Heart right ventricle (tissue), 16 donors: ENCODE measurements around the gene NR4A1. TPM values are rescaled to one million over a fixed set of nuclear protein-coding genes. Genes with fewer than 3 reads are reported as not detected.

Source experiments
- ATAC-seq, 8 donors: fragments of 200-7000 bp; cut with Tn5 transposase; one replicate each; pipeline ENCODE4 v1.9.1; 2020; ENCODE audit warnings: mild to moderate bottlenecking in 8 of 8, moderate library complexity in 8 of 8, moderate number of reproducible peaks in 1 of 8
- DNase-seq, 2 donors: peaks; one replicate each; pipeline ENCODE4 v3.0.0-alpha.2; 2020
- H3K27ac ChIP-seq, 10 donors: fragments of 200-600 bp; sonication (generic) in 2 of 10; one replicate each; pipeline versions ENCODE4 v1.5.0 to v1.8.0; 2020 to 2022; ENCODE audit warnings: mild to moderate bottlenecking in 3 of 10
- H3K27me3 ChIP-seq, 7 donors: fragments of 200-600 bp; one replicate each; pipeline ENCODE4 v1.8.0; 2021 to 2022; ENCODE audit warnings: mild to moderate bottlenecking in 2 of 7
- H3K36me3 ChIP-seq, 9 donors: fragments of 200-600 bp; sonication (generic) in 1 of 9; one replicate each; pipeline versions ENCODE4 v1.5.0 to v1.8.0; 2020 to 2022; ENCODE audit warnings: mild to moderate bottlenecking in 2 of 9
- H3K4me1 ChIP-seq, 9 donors: fragments of 200-600 bp; sonication (generic) in 1 of 9; one replicate each; pipeline versions ENCODE4 v1.5.0 to v1.8.0; 2020 to 2022; ENCODE audit warnings: mild to moderate bottlenecking in 4 of 9
- H3K4me3 ChIP-seq, 10 donors: fragments of 200-600 bp; sonication (generic) in 2 of 10; one replicate each; pipeline versions ENCODE4 v1.5.0 to v1.8.0; 2020 to 2022; ENCODE audit warnings: mild to moderate bottlenecking in 7 of 10, moderate library complexity in 2 of 10
- H3K9me3 ChIP-seq, 11 donors: fragments of 200-600 bp in 10 of 11; sonication (generic) in 2 of 11; one replicate each; pipeline versions ENCODE4 v1.5.0 to v1.8.0; 2013 to 2022; ENCODE audit warnings: mild to moderate bottlenecking in 2 of 11, control low read depth in 1 of 11, moderate library complexity in 1 of 11
- WGBS, 2 donors: extraction: QIAGEN DNeasy Blood & Tissue Kit; methylation state at CpG; one replicate each; pipeline ENCODE4 v1.1.7; 2013; ENCODE audit warnings: inconsistent platforms in 1 of 2; 5-methylcytosine and 5-hydroxymethylcytosine counted together
- intact Hi-C, 10 donors: fragments of 100-400 bp; cut with DNase I; formaldehyde crosslinking; loops; one replicate each; pipeline versions ENCODE4 v1.11.1 to v1.14.2; 2022
- polyA plus RNA-seq, 2 donors: library from polyadenylated mRNA; stranded (reverse); fragments of 200-250 nt; gene quantifications; one replicate each; pipeline ENCODE4 v1.2.3, GENCODE V29; 2013
- total RNA-seq, 10 donors: library from RNA; stranded (reverse); fragmentation: NEBNext Ultra II Directional in 3 of 10; extraction: Animal tissue kit (Norgen Biotek cat#: 25700) in 3 of 10; gene quantifications; one replicate each; pipeline versions ENCODE4 v1.2.1 to v1.2.4, GENCODE V29; 2021 to 2023
- TF ChIP-seq, protein P1 (sequence below), 9 donors: fragments of 200-600 bp; sonication (generic) in 2 of 9; IDR thresholded peaks; one replicate each; pipeline versions ENCODE4 v1.5.0 to v1.8.0; 2021 to 2022; ENCODE audit warnings: antibody characterized with exemption in 9 of 9, mild to moderate bottlenecking in 5 of 9, moderate library complexity in 1 of 9
- donor health status: Arrhythmogenic right ventricular cardiomyopathy.
- donor health status: ischemic (EF 13 %, LVEDD 7.1; RV severe dilation, severe dysfunction).
- donor health status: healthy with polysubstance abuse.
- donor health status: DM: no; HTN: yes; CAD: no.
- donor health status: DM: no; HTN: no; CAD: no.
- donor health status: ischemic (EF 25% LVEDD 6.9; RV normal size, moderate dysfunction).
- donor health status: ischemic (EF 25% LVEDD 5.7; RV mildly dilated, moderate dysfunction).
- donor health status: healthy.
- donor health status: DM: yes; HTN: yes; CAD: no.
- donor health status: Ischemic cardiomyopathy.
- donor health status: ischemic (EF 35%, LVEDD 5.7; RV mildly dilated, moderate dysfunction).
- donor health status: nonischemic (EF 11% LVEDD 7.7; RV severe dilation, severe dysfunction).
- donor health status: DM: yes; HTN: yes; CAD: no.
- donor health status: PGD.
- donor health status: ischemic (EF 29% LVEDD 5.4; RV normal size, mild dysfunction).
- donor health status: nonischemic (EF 23%, LVEDD 6.1; RV moderate dilation, normal function).

The NR4A1 gene
- total and polyA plus RNA-seq, 12 donors: 34.6 to 588 (median 99.0) TPM

DNA sequence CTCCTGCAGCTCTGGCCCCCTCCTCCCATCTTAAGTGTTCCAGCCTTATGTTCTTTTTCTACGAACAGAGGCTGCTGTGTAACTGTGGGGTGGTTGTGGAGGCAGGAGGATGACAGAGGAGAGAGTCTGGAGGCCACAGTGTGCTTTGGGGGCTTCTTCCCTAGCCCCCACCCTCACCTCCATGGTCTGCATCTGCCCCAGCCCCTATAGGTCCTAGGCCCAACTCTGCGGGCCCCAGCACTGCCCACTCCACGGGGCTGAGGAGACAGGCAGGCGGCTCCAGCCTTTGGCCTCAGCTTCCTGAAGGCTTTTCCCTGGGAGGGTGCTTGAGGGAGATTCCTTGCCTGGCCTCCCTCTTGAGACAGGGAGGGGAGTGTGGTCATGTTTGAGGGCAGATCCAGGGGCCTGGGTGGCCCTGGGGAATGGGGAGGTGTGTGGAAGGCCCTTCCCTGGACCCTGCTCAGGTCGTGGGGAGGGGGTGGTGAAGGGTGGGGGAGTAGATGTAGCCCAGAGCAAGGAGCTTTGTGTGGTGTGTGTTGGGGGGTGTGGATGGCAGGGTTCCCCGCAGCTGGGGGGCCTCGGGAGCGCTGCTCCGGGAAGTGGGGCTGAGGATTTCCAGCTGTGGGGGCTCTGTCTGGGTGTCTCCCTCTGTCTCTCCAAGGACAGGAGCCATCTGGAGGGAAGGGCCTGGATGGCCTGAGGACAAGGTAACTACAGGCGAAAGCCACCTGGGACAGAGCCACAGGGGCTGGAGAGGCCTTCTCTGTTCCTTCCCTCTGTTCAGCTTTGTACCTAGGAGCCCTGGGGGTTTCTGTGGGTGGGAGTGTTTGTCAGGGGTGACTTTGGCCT, 29.4 kb downstream of the NR4A1 start:
- peaks cover 0 to 40% (median 14%) of the 10 kb centered on the region in 9 donors for H3K36me3 ChIP-seq
- ATAC-seq (peak in 2 of 8 donors; percentile 1 to 3), DNase-seq (no peak)
- H3K4me1 ChIP-seq: peaks cover 14 to 38% (median 34%) of the 10 kb centered on the region in 9 donors
- TF ChIP-seq, protein P1, sequence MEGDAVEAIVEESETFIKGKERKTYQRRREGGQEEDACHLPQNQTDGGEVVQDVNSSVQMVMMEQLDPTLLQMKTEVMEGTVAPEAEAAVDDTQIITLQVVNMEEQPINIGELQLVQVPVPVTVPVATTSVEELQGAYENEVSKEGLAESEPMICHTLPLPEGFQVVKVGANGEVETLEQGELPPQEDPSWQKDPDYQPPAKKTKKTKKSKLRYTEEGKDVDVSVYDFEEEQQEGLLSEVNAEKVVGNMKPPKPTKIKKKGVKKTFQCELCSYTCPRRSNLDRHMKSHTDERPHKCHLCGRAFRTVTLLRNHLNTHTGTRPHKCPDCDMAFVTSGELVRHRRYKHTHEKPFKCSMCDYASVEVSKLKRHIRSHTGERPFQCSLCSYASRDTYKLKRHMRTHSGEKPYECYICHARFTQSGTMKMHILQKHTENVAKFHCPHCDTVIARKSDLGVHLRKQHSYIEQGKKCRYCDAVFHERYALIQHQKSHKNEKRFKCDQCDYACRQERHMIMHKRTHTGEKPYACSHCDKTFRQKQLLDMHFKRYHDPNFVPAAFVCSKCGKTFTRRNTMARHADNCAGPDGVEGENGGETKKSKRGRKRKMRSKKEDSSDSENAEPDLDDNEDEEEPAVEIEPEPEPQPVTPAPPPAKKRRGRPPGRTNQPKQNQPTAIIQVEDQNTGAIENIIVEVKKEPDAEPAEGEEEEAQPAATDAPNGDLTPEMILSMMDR (IDR thresholded peaks at IDR 0.05): no peak
- H3K27me3 ChIP-seq: peaks cover 0 to 3% (median 0%) of the 10 kb centered on the region in 7 donors
- H3K27ac ChIP-seq: peak overlapping the region; percentile 33 to 86 (median 72)
- H3K9me3 ChIP-seq: no peaks in the 10 kb centered on the region
- peak overlapping the region in 8 of 10 donors; percentile 1 to 46 (median 40) for H3K4me3 ChIP-seq
- WGBS, 2 donors: 78 to 80% methylated on average over 10 of the region's 10 CpGs
- intact Hi-C loops: loop anchor here in 3 of 10 donors (5.0 kb wide), 3 partner anchors 42 to 78 kb away; no protein-coding TSS in a partner anchor

DNA sequence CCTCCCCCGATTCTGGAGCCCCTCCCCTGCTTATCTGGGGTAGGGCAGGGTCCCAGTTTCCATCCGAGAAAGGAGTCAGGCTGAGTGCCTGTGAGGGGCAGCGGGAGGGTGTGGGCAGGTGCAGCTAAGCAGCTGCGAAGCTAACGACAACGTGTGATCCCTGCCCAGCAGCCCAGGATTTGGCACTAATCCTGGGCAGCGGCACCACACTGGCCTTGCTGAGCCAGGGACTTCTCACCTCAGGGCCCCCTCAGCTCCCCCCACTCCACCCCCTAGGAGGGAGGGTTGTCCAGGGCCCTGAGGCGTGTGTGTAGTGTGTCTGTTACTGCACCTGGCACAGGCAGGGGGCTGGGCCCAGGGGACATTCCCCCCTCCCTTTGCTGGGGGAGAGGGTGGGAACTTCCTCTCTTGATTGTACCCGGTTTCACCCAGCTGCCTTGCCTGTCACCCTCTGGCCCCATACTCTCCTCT, 30.1 kb downstream of the NR4A1 start:
- H3K27ac ChIP-seq: peak overlapping the region; percentile 33 to 86 (median 72)
- DNase-seq: peak in 1 of 2 donors; percentile 24
- peaks cover 0 to 8% (median 0%) of the 10 kb centered on the region in 7 donors for H3K27me3 ChIP-seq
- peaks cover 0 to 34% (median 14%) of the 10 kb centered on the region in 9 donors for H3K36me3 ChIP-seq
- peak in 5 of 8 donors; percentile 12 to 20 (median 16) for ATAC-seq
- H3K4me3 ChIP-seq: peak overlapping the region in 7 of 10 donors; percentile 3 to 46 (median 37)
- 44 to 48% methylated on average over 9 of the region's 9 CpGs for WGBS, 2 donors
- H3K4me1 ChIP-seq: peaks cover 14 to 38% (median 34%) of the 10 kb centered on the region in 9 donors
- intact Hi-C loops: loop anchor here in 3 of 10 donors (5.0 kb wide), 3 partner anchors 41 to 79 kb away; no protein-coding TSS in a partner anchor
- H3K9me3 ChIP-seq: no peaks in the 10 kb centered on the region
- TF ChIP-seq, protein P1 (IDR thresholded peaks at IDR 0.05): no peak

DNA sequence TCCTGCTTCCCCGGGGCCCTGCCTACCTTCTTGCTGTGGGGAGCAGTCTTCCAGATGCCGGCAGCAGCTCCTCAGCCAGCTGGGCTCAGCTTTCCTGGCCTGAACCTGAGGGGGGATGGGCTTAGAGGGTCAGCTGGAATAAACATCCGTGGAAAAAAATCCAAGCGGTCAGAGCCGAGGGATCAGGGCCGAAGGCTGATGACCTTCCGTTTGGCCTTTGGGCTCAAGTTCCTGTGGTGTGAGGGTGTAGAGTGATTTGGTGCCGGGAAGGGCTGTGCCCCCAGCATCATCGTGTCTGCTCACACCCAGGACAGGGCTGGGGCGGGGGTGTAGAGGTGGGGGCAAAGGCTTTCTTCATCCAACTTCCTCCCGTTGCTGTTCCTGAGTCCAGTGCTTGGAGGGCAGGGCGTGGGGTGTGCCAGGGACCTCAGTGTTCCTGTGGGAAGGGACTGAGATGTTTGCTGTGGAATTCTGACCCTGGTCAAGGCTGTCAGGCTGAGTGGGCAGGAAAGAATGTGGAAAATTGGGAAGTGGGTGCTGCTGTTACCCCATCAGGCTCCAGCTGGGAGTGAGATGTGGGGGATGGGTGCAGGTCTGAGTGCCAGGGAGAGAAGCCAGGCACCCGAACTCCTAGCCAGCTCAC, 30.9 kb downstream of the NR4A1 start:
- TF ChIP-seq, protein P1 (IDR thresholded peaks at IDR 0.05): no peak
- H3K4me3 ChIP-seq: peak overlapping the region in 5 of 10 donors; percentile 4 to 46 (median 39)
- intact Hi-C loops: loop anchor here in 5 of 10 donors (2.0 to 5.0 kb wide), 5 partner anchors 40 to 80 kb away; no protein-coding TSS in a partner anchor

DNA sequence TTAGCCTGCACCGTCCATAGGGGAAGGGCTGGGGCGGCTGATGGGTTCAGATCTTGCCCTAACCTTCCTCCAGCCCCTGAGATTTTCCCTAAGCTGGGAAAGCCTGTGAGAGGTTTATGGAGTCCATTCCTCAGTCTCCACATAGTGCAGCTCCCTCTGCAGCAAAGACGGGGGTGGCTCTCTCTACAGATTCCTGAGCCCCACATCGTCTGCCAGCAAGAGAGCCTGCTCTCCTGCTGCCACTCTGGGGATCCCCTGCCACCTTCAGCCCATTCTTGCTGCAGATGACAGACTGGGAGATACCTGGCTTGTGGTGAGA, 31.4 kb downstream of the NR4A1 start:
- Histone ChIP-seq H3K4me1 (peaks cover 14 to 38% (median 34%) of the 10 kb centered on the region in 9 donors), H3K9me3 (no peaks in the 10 kb centered on the region), H3K27ac (peak overlapping the region; percentile 25 to 86 (median 72)), H3K4me3 (no peak overlapping the region), H3K27me3 (peaks cover 0 to 12% (median 0%) of the 10 kb centered on the region in 7 donors), H3K36me3 (peaks cover 0 to 20% (median 3%) of the 10 kb centered on the region in 9 donors)
- intact Hi-C loops: loop anchor here in 5 of 10 donors (2.0 to 5.0 kb wide), 5 partner anchors 40 to 80 kb away; no protein-coding TSS in a partner anchor
- TF ChIP-seq, protein P1 (IDR thresholded peaks at IDR 0.05): no peak
- DNase-seq: no peak
- peak in 2 of 8 donors; percentile 5 to 16 for ATAC-seq
- 61 to 73% methylated on average over 4 of the region's 4 CpGs for WGBS, 2 donors

More for the DNA sequence above, 30.9 kb downstream of the NR4A1 start:
- Histone ChIP-seq H3K4me1 (peaks cover 14 to 38% (median 34%) of the 10 kb centered on the region in 9 donors), H3K27ac (peak overlapping the region; percentile 33 to 86 (median 72)), H3K9me3 (no peaks in the 10 kb centered on the region), H3K27me3 (peaks cover 0 to 8% (median 0%) of the 10 kb centered on the region in 7 donors), H3K36me3 (peaks cover 0 to 25% (median 8%) of the 10 kb centered on the region in 9 donors)
- peak; percentile 51 to 75 (median 67) for ATAC-seq
- 35 to 51% methylated on average over 13 of the region's 13 CpGs for WGBS, 2 donors
- DNase-seq: peak; percentile 62 to 80
